ENCODE data around the gene TAOK2. TPM values are rescaled to one million over a fixed set of nuclear protein-coding genes. Genes with fewer than 3 reads are reported as not detected.
"Not testable (repeated sequence)": the region's sequence is repeated elsewhere in the genome, so short reads cannot be mapped to it uniquely, and the experiment has no call there.

The TAOK2 gene
- total and polyA plus RNA-seq, 8 donors = 12.5 to 135 (median 34.3) TPM

- DNase-seq = no peak
- H3K9me3 ChIP-seq = no peaks in the 10 kb centered on the region
- TF ChIP-seq POLR2A (IDR thresholded peaks at IDR 0.05) (no peak), EP300 (IDR thresholded peaks at IDR 0.05) (no peak), POLR2AphosphoS5 (IDR thresholded peaks at IDR 0.05) (no peak)
- TF ChIP-seq, protein P1, sequence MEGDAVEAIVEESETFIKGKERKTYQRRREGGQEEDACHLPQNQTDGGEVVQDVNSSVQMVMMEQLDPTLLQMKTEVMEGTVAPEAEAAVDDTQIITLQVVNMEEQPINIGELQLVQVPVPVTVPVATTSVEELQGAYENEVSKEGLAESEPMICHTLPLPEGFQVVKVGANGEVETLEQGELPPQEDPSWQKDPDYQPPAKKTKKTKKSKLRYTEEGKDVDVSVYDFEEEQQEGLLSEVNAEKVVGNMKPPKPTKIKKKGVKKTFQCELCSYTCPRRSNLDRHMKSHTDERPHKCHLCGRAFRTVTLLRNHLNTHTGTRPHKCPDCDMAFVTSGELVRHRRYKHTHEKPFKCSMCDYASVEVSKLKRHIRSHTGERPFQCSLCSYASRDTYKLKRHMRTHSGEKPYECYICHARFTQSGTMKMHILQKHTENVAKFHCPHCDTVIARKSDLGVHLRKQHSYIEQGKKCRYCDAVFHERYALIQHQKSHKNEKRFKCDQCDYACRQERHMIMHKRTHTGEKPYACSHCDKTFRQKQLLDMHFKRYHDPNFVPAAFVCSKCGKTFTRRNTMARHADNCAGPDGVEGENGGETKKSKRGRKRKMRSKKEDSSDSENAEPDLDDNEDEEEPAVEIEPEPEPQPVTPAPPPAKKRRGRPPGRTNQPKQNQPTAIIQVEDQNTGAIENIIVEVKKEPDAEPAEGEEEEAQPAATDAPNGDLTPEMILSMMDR (IDR thresholded peaks at IDR 0.05) = no peak
- H3K4me1 ChIP-seq = peaks cover 0 to 6% (median 0%) of the 10 kb centered on the region in 4 donors
- H3K27me3 ChIP-seq = peaks cover 0 to 53% (median under 1%) of the 10 kb centered on the region in 3 donors
- intact Hi-C loops (cut with DNase I; ENCODE audit: low total_unique reads) = no loop called here
- H3K27ac ChIP-seq = no peak overlapping the region
- 61 to 76% (median 63%) methylated on average over 5 of the region's 5 CpGs for WGBS, 5 donors
- no peak overlapping the region for H3K4me3 ChIP-seq
- no peaks in the 10 kb centered on the region for H3K36me3 ChIP-seq
Observed at GRCh38 chr16:30040221-30040620, 66.6 kb downstream of the TAOK2 start.

DNA sequence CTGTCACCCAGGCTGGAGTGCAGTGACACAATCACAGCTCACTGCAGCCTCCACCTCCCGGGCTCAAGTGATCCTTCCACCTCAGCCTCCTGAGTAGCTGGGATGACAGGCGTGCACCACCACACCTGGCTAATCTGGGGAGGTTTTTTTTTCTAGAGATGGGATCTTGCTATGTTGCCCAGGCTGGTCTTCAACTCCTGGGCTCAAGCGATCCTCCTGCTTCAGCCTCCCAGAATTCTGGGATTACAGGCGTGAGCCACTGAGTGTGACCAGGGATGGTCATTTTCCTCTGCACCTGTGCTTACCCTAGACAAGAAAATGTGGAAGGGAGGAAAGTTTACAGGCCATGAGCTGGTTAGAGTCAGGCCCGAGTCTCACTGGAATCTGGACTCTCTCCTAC, 67.0 kb downstream of the TAOK2 start:
- H3K9me3 ChIP-seq; intact Hi-C loops (cut with DNase I; ENCODE audit: low total_unique reads): not testable (repeated sequence)
- WGBS, 5 donors = 80 to 92% (median 89%) methylated on average over 5 of the region's 5 CpGs

DNA sequence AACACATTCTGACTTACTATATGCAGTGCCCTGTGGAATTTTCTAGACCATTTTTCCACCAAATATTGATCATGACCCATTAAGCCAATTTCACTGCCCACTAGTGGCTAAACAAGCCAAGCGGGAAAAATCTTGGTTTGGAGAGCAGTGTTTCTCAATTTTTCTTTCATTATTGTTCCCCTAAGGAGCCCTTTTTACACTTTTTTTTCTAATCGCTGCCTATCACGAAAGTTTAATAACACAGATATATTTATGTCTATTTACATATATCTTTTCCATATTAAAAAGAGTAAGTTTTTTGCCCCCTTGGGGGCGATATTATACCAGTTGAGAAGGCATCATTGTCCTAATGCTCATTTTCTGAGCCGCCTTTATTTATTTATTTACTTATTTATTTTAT, 68.2 kb downstream of the TAOK2 start:
- DNase-seq = peak in 1 of 2 donors; percentile 53
- no peak overlapping the region for H3K4me3 ChIP-seq
- peaks cover 0 to 37% (median 0%) of the 10 kb centered on the region in 3 donors for H3K27me3 ChIP-seq
- peaks cover 0 to 6% (median 0%) of the 10 kb centered on the region in 4 donors for H3K4me1 ChIP-seq
- WGBS, 5 donors = 12 to 20% (median 16%) methylated on average over 5 of the region's 5 CpGs
- TF ChIP-seq POLR2A (IDR thresholded peaks at IDR 0.05) = no peak
- TF ChIP-seq, protein P1 (IDR thresholded peaks at IDR 0.05) = peak in 3 of 7 experiments; percentile 15 to 30 (median 22)
- H3K36me3 ChIP-seq = no peaks in the 10 kb centered on the region
- intact Hi-C loops (cut with DNase I; ENCODE audit: low total_unique reads) = no loop called here
- H3K9me3 ChIP-seq = no peaks in the 10 kb centered on the region
- no peak overlapping the region for H3K27ac ChIP-seq

More for the DNA sequence above, 67.0 kb downstream of the TAOK2 start:
- H3K27me3 ChIP-seq = peaks cover 0 to 48% (median 0%) of the 10 kb centered on the region in 3 donors
- not testable (repeated sequence) for H3K4me1 ChIP-seq, H3K36me3 ChIP-seq, H3K4me3 ChIP-seq, H3K27ac ChIP-seq, DNase-seq

Other genes starting within 250 kb of the TAOK2 start
- gene C16orf54, start 227.9 kb upstream of the TAOK2 start, total RNA-seq = 1 to 10 TPM in 2 of 5 donors, under 1 TPM in 1, not detected in 2; 0.37 to 3.5 (median 2.3) TPM
- gene C16orf54, start 227.9 kb upstream of the TAOK2 start, polyA plus RNA-seq = under 1 TPM; 0.48 to 1.00 (median 0.92) TPM
- 10 to 100 TPM in 1 of 5 donors, 1 to 10 TPM in 1, not detected in 3; 1.1 to 33.6 TPM for gene ZG16, start 195.6 kb upstream of the TAOK2 start, total RNA-seq
- under 1 TPM in 1 of 3 donors, not detected in 2; 0.76 TPM for gene ZG16, start 195.6 kb upstream of the TAOK2 start, polyA plus RNA-seq
- 100 to 1,000 TPM in 1 of 5 donors, 10 to 100 TPM in 4; 11.1 to 229 (median 26.8) TPM for gene KIF22, start 183.1 kb upstream of the TAOK2 start, total RNA-seq
- gene KIF22, start 183.1 kb upstream of the TAOK2 start, polyA plus RNA-seq = 10 to 100 TPM; 53.6 to 88.5 (median 59.2) TPM
- 100 to 1,000 TPM in 4 of 5 donors, 10 to 100 TPM in 1; 11.7 to 865 (median 117) TPM for gene MAZ, start 167.3 kb upstream of the TAOK2 start, total RNA-seq
- gene MAZ, start 167.3 kb upstream of the TAOK2 start, polyA plus RNA-seq = 100 to 1,000 TPM in 2 of 3 donors, 10 to 100 TPM in 1; 79.9 to 160 (median 102) TPM
- 10 to 100 TPM in 1 of 5 donors, 1 to 10 TPM in 2, not detected in 2; 4.0 to 17.4 (median 4.6) TPM for gene PRRT2, start 161.7 kb upstream of the TAOK2 start, total RNA-seq
- gene PRRT2, start 161.7 kb upstream of the TAOK2 start, polyA plus RNA-seq = under 1 TPM in 2 of 3 donors, not detected in 1; 0.62 to 0.83 TPM
- 100 to 1,000 TPM in 1 of 5 donors, 10 to 100 TPM in 3, 1 to 10 TPM in 1; 7.1 to 124 (median 19.8) TPM for gene PAGR1, start 157.7 kb upstream of the TAOK2 start, total RNA-seq
- 10 to 100 TPM; 24.0 to 31.6 (median 27.1) TPM for gene PAGR1, start 157.7 kb upstream of the TAOK2 start, polyA plus RNA-seq
- 100 to 1,000 TPM in 4 of 5 donors, 10 to 100 TPM in 1; 92.2 to 453 (median 154) TPM for gene MVP, start 153.4 kb upstream of the TAOK2 start, total RNA-seq
- 100 to 1,000 TPM; 101 to 122 (median 116) TPM for gene MVP, start 153.4 kb upstream of the TAOK2 start, polyA plus RNA-seq
- gene CDIPT, start 110.6 kb upstream of the TAOK2 start, total RNA-seq = 10 to 100 TPM in 4 of 5 donors, 1 to 10 TPM in 1; 2.3 to 91.5 (median 54.5) TPM
- gene CDIPT, start 110.6 kb upstream of the TAOK2 start, polyA plus RNA-seq = 10 to 100 TPM; 51.6 to 72.6 (median 53.9) TPM
- 10 to 100 TPM in 2 of 5 donors, 1 to 10 TPM in 2, not detected in 1; 6.2 to 31.4 (median 12.0) TPM for gene SEZ6L2, start 74.3 kb upstream of the TAOK2 start, total RNA-seq
- 1 to 10 TPM; 1.5 to 7.7 (median 7.6) TPM for gene SEZ6L2, start 74.3 kb upstream of the TAOK2 start, polyA plus RNA-seq
- gene ASPHD1, start 73.4 kb upstream of the TAOK2 start, total RNA-seq = 10 to 100 TPM in 1 of 5 donors, 1 to 10 TPM in 2, not detected in 2; 4.5 to 11.0 (median 8.4) TPM
- 10 to 100 TPM; 11.6 to 29.8 (median 15.7) TPM for gene ASPHD1, start 73.4 kb upstream of the TAOK2 start, polyA plus RNA-seq
- gene KCTD13, start 47.6 kb upstream of the TAOK2 start, total RNA-seq = 100 to 1,000 TPM in 1 of 5 donors, 10 to 100 TPM in 4; 15.4 to 182 (median 35.3) TPM
- 10 to 100 TPM in 1 of 3 donors, 1 to 10 TPM in 2; 6.3 to 14.3 (median 7.4) TPM for gene KCTD13, start 47.6 kb upstream of the TAOK2 start, polyA plus RNA-seq
- gene TMEM219, start 11.8 kb upstream of the TAOK2 start, total RNA-seq = 100 to 1,000 TPM in 1 of 5 donors, 10 to 100 TPM in 4; 32.1 to 238 (median 60.5) TPM
- gene TMEM219, start 11.8 kb upstream of the TAOK2 start, polyA plus RNA-seq = 100 to 1,000 TPM; 190 to 286 (median 212) TPM
- 10 to 100 TPM in 1 of 5 donors, 1 to 10 TPM in 4; 1.8 to 13.4 (median 5.1) TPM for gene HIRIP3, start 21.7 kb downstream of the TAOK2 start, total RNA-seq
- 10 to 100 TPM; 13.6 to 14.8 (median 13.7) TPM for gene HIRIP3, start 21.7 kb downstream of the TAOK2 start, polyA plus RNA-seq
- 100 to 1,000 TPM in 1 of 5 donors, 10 to 100 TPM in 3, 1 to 10 TPM in 1; 3.5 to 319 (median 18.2) TPM for gene INO80E, start 22.4 kb downstream of the TAOK2 start, total RNA-seq
- gene INO80E, start 22.4 kb downstream of the TAOK2 start, polyA plus RNA-seq = 100 to 1,000 TPM in 1 of 3 donors, 10 to 100 TPM in 2; 45.7 to 109 (median 59.0) TPM
- 10 to 100 TPM in 1 of 5 donors, under 1 TPM in 1, not detected in 3; 0.72 to 20.9 TPM for gene DOC2A, start 37.2 kb downstream of the TAOK2 start, total RNA-seq
- gene DOC2A, start 37.2 kb downstream of the TAOK2 start, polyA plus RNA-seq = 1 to 10 TPM in 1 of 3 donors, under 1 TPM in 1, not detected in 1; 0.75 to 2.8 TPM
- not detected for gene C16orf92, start 49.3 kb downstream of the TAOK2 start, total RNA-seq
- not detected for gene C16orf92, start 49.3 kb downstream of the TAOK2 start, polyA plus RNA-seq
- under 1 TPM in 1 of 5 donors, not detected in 4; 0.92 TPM for gene TLCD3B, start 57.4 kb downstream of the TAOK2 start, total RNA-seq
- gene TLCD3B, start 57.4 kb downstream of the TAOK2 start, polyA plus RNA-seq = under 1 TPM in 1 of 3 donors, not detected in 2; 0.18 TPM
- 1,000 to 10,000 TPM in 1 of 5 donors, 100 to 1,000 TPM in 4; 180 to 2,515 (median 698) TPM for gene ALDOA, start 91.9 kb downstream of the TAOK2 start, total RNA-seq
- gene ALDOA, start 91.9 kb downstream of the TAOK2 start, polyA plus RNA-seq = 1,000 to 10,000 TPM in 1 of 3 donors, 100 to 1,000 TPM in 2; 740 to 1,310 (median 887) TPM
- 10 to 100 TPM; 21.4 to 86.1 (median 63.6) TPM for gene PPP4C, start 102.1 kb downstream of the TAOK2 start, total RNA-seq
- 100 to 1,000 TPM in 1 of 3 donors, 10 to 100 TPM in 2; 76.1 to 118 (median 93.3) TPM for gene PPP4C, start 102.1 kb downstream of the TAOK2 start, polyA plus RNA-seq
- 10 to 100 TPM in 1 of 5 donors, 1 to 10 TPM in 1, not detected in 3; 3.8 to 25.0 TPM for gene TBX6, start 118.1 kb downstream of the TAOK2 start, total RNA-seq
- gene TBX6, start 118.1 kb downstream of the TAOK2 start, polyA plus RNA-seq = 1 to 10 TPM; 1.1 to 2.5 (median 2.1) TPM
- gene YPEL3, start 122.3 kb downstream of the TAOK2 start, total RNA-seq = 100 to 1,000 TPM in 1 of 5 donors, 10 to 100 TPM in 4; 13.9 to 116 (median 37.9) TPM
- 100 to 1,000 TPM; 103 to 162 (median 111) TPM for gene YPEL3, start 122.3 kb downstream of the TAOK2 start, polyA plus RNA-seq
- 100 to 1,000 TPM in 1 of 5 donors, 1 to 10 TPM in 4; 1.8 to 178 (median 7.2) TPM for gene GDPD3, start 139.7 kb downstream of the TAOK2 start, total RNA-seq
- gene GDPD3, start 139.7 kb downstream of the TAOK2 start, polyA plus RNA-seq = 10 to 100 TPM in 1 of 3 donors, 1 to 10 TPM in 2; 4.4 to 15.9 (median 4.6) TPM
- 100 to 1,000 TPM in 3 of 5 donors, 10 to 100 TPM in 2; 21.5 to 290 (median 111) TPM for gene MAPK3, start 149.4 kb downstream of the TAOK2 start, total RNA-seq
- gene MAPK3, start 149.4 kb downstream of the TAOK2 start, polyA plus RNA-seq = 100 to 1,000 TPM in 1 of 3 donors, 10 to 100 TPM in 2; 39.9 to 203 (median 68.2) TPM
- gene CORO1A, start 209.7 kb downstream of the TAOK2 start, total RNA-seq = 10 to 100 TPM; 13.0 to 30.3 (median 18.7) TPM
- gene CORO1A, start 209.7 kb downstream of the TAOK2 start, polyA plus RNA-seq = 10 to 100 TPM; 34.2 to 42.5 (median 37.3) TPM
- 100 to 1,000 TPM in 2 of 5 donors, 10 to 100 TPM in 2, not detected in 1; 21.3 to 415 (median 168) TPM for gene BOLA2B, start 219.8 kb downstream of the TAOK2 start, total RNA-seq
- 100 to 1,000 TPM; 281 to 322 (median 321) TPM for gene BOLA2B, start 219.8 kb downstream of the TAOK2 start, polyA plus RNA-seq
- 10 to 100 TPM in 3 of 5 donors, 1 to 10 TPM in 2; 2.3 to 86.9 (median 19.0) TPM for gene SLX1A, start 220.0 kb downstream of the TAOK2 start, total RNA-seq
- gene SLX1A, start 220.0 kb downstream of the TAOK2 start, polyA plus RNA-seq = 10 to 100 TPM; 80.8 to 86.0 (median 84.2) TPM
- gene SULT1A3, start 225.4 kb downstream of the TAOK2 start, total RNA-seq = 100 to 1,000 TPM in 1 of 5 donors, 10 to 100 TPM in 3, 1 to 10 TPM in 1; 4.2 to 118 (median 63.6) TPM
- gene SULT1A3, start 225.4 kb downstream of the TAOK2 start, polyA plus RNA-seq = 10 to 100 TPM; 23.8 to 53.2 (median 42.2) TPM